ENCODE results near the gene RTN4. TPM values are rescaled to one million over a fixed set of nuclear protein-coding genes. Genes with fewer than 3 reads are reported as not detected.

The RTN4 gene
- total and polyA plus RNA-seq, 2 of the 4 experiments (the other 2 are of a cell fraction), result 77.8 to 588 TPM

DNA sequence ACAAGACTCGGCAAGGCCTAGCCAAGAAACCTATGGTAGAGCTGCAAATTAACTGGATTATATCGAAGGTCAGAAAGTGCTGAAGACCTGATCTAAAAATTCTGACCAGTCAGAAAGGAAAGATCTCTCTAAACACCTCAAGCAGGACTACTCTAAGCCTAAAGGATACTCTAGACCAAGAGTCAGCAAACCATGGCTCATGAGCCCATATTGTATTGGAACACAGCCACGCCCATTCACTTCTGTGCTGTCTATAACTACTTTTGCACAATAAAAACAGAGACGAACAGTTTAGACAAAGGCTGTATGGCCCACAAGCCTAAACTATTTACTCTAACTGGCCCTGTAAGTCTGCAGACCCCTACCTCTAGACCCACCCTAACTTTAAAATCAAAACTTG is 18.7 kb downstream of the RTN4 start:
- peaks cover 13% of the 10 kb centered on the region for H3K4me1 ChIP-seq (ENCODE audit: control insufficient read depth, insufficient read depth, low read length)
- H2BK120ac ChIP-seq (ENCODE audit: low read depth, low read length), result no peak overlapping the region
- no peak overlapping the region for H3K14ac ChIP-seq (replicated peaks; ENCODE audit: low read depth, low read length)
- no peak overlapping the region for H2BK20ac ChIP-seq (ENCODE audit: low read depth, low read length)
- DNase-seq (no peak), ATAC-seq (ENCODE audit: low read depth) (0 out of 2 replicates have a peak, but pooled peaks have one; percentile 7)
- H3K9ac ChIP-seq (ENCODE audit: low read depth, low read length), result no peak overlapping the region
- peaks cover 0 to 30% of the 10 kb centered on the region in 2 experiments; a peak in 2 of 4 replicates for H3K79me1 ChIP-seq (ENCODE audit: low read depth in 1 of 2, low read length in 2 of 2)
- H2AK9ac ChIP-seq (replicated peaks; ENCODE audit: low read depth, low read length, poor library complexity), result no peak overlapping the region
- peaks cover 20% of the 10 kb centered on the region for H3K9me1 ChIP-seq (ENCODE audit: insufficient read depth, low read length)
- H3K4me2 ChIP-seq (ENCODE audit: low read depth, low read length), result no peak overlapping the region
- in situ Hi-C loops (cut with MboI; ENCODE audit: low sequenced_read_pairs) (no loop called here), intact Hi-C loops (cut with micrococcal nuclease) (no loop called here), dilution Hi-C loops (cut with HindIII; ENCODE audit: low sequenced_read_pairs, unreplicated experiment) (no loop called here)
- H3K18ac ChIP-seq (ENCODE audit: low read depth, low read length), result no peak overlapping the region
- H2BK15ac ChIP-seq (ENCODE audit: low read depth, low read length), result no peak overlapping the region
- no peak overlapping the region for H3K27ac ChIP-seq (ENCODE audit: insufficient read depth, low read length)
- H3K4ac ChIP-seq (ENCODE audit: low read depth, low read length), result no peak overlapping the region
- H2BK5ac ChIP-seq (ENCODE audit: low read depth, low read length, poor library complexity, severe bottlenecking), result no peak overlapping the region
- no TSS peak for BruUV-seq (replicated peaks)
- no peak overlapping the region for H2AFZ ChIP-seq (replicated peaks; ENCODE audit: low read length, poor library complexity)
- H4K91ac ChIP-seq (ENCODE audit: insufficient read depth, low read depth, low read length), result no peak overlapping the region
- POLR2A ChIA-PET (ENCODE audit: unreplicated experiment), result no interaction called here
- H3K4me3 ChIP-seq (ENCODE audit: insufficient read depth, low read depth, low read length), result no peak overlapping the region
- H3K27me3 ChIP-seq (ENCODE audit: control insufficient read depth, insufficient read depth, low read length), result no peaks in the 10 kb centered on the region
- H2AK5ac ChIP-seq (ENCODE audit: low read depth, low read length), result no peak overlapping the region
- no peak overlapping the region for H4K5ac ChIP-seq (ENCODE audit: low read depth, low read length)
- H3K56ac ChIP-seq (ENCODE audit: extremely low read depth, insufficient read depth, low read length), result no peak overlapping the region
- H3K9me3 ChIP-seq (ENCODE audit: control insufficient read depth, insufficient read depth, low read length), result no peaks in the 10 kb centered on the region
- H3K23ac ChIP-seq (ENCODE audit: low read depth, low read length), result no peak overlapping the region
- no peak overlapping the region for H4K8ac ChIP-seq (ENCODE audit: low read depth in 2 of 2, low read length in 2 of 2)
- H4K20me1 ChIP-seq (ENCODE audit: insufficient read depth, low read length), result peaks cover 97% of the 10 kb centered on the region
- H3K36me3 ChIP-seq (ENCODE audit: control insufficient read depth, insufficient read depth, low read length), result peaks cover 4% of the 10 kb centered on the region
- 100% methylated on average over 1 of the region's 4 CpGs; no CpG with 5 or more reads in 1 of the 2 experiments for WGBS, 2 experiments (ENCODE audit: extremely low coverage in 2 of 2, insufficient read length in 1 of 2)
- CTCF ChIA-PET, result no interaction called here
- no peak for TF ChIP-seq MAZ (IDR thresholded peaks at IDR 0.05; ENCODE audit: borderline replicate concordance, low read depth, low read length)
- no peak for TF ChIP-seq NFE2L2 (IDR thresholded peaks at IDR 0.05; ENCODE audit: low read depth, low read length)
- TF ChIP-seq CHD1 (IDR thresholded peaks at IDR 0.05; ENCODE audit: low read depth, low read length), result no peak
